ENCODE data around the gene NBEAL2. TPM values are rescaled to one million over a fixed set of nuclear protein-coding genes. Genes with fewer than 3 reads are reported as not detected.

NBEAL2 gene
- total RNA-seq, 1 donor from 2014 or later = 14.8 TPM

DNA sequence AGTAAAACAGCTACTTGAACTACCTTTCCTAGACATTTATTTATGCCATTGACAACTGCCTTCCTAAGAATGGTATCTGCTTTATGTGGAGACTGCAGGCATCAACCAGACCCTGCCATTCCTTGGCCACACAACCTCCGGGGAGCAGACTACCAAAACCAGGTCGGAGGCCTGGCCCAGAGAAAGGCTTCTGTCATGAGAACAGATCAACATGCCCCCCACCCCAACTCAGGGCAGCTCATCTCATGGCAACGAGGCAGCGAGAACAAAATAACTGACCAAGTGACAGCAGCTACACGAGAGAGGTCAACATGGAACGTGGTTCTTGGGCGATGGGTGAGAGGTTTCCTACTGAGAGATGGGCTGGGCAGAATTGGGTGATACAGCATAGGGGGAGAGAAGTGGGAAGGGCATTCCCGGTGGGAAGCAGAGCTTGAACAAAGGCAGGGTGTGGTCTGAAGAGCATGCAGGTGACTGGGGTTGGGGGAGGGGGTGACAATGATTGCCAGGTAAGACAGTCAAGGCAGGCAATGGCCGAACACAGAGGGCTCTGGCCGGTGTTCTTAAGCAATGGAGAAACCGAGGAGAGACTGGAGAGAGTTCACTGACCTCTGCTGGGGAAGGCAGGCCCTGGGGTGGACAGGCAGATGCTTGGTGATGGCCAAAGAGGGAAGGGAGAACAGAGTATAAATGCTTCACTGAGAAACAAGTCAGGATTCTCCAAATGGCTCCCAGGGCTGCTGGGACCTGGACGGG lies 36.8 kb upstream of the NBEAL2 start:
- TF ChIP-seq EZH2 (IDR thresholded peaks at IDR 0.05; ENCODE audit: insufficient read depth, low read length) (no peak), CTCF (IDR thresholded peaks at IDR 0.05; ENCODE audit: insufficient read depth, low read depth, low read length) (no peak)
- Histone ChIP-seq H3K27me3 (ENCODE audit: insufficient read depth, low read length) (no peaks in the 10 kb centered on the region), H3K9ac (ENCODE audit: low read length) (no peak overlapping the region), H4K20me1 (ENCODE audit: insufficient read depth, low read length) (peaks cover 98% of the 10 kb centered on the region), H3K79me2 (ENCODE audit: insufficient read depth, low read length) (peaks cover 95% of the 10 kb centered on the region), H3K9me3 (ENCODE audit: insufficient read depth, low read depth, low read length) (no peaks in the 10 kb centered on the region), H3K4me3 (ENCODE audit: insufficient read depth, low read depth, low read length) (no peak overlapping the region), H3K4me2 (ENCODE audit: low read length) (no peak overlapping the region), H3K27ac (ENCODE audit: low read depth, low read length) (no peak overlapping the region), H3K4me1 (ENCODE audit: insufficient read depth, low read length) (peaks cover 21% of the 10 kb centered on the region), H3K36me3 (ENCODE audit: insufficient read depth, low read length) (no peaks in the 10 kb centered on the region), H2AFZ (ENCODE audit: low read depth, low read length) (no peak overlapping the region)
- DNase-seq (ENCODE audit: low read depth) = no peak
- Mint-ChIP-seq H3K4me3 (ENCODE audit: unreplicated experiment) (peak overlapping the region; percentile 20), H3K27me3 (ENCODE audit: low read depth, unreplicated experiment) (no peaks in the 10 kb centered on the region), H3K36me3 (ENCODE audit: low read depth, unreplicated experiment) (peaks cover 30% of the 10 kb centered on the region), H3K4me1 (ENCODE audit: low read depth, unreplicated experiment) (peaks cover 46% of the 10 kb centered on the region), H3K27ac (ENCODE audit: unreplicated experiment) (peak overlapping the region; percentile 62), H3K9me3 (ENCODE audit: unreplicated experiment) (no peaks in the 10 kb centered on the region)
- no peak for FAIRE-seq

- peaks cover 27% of the 10 kb centered on the region for H3K36me3 Mint-ChIP-seq (ENCODE audit: low read depth, unreplicated experiment)
- no peaks in the 10 kb centered on the region for H3K9me3 ChIP-seq (ENCODE audit: insufficient read depth, low read depth, low read length)
- H4K20me1 ChIP-seq (ENCODE audit: insufficient read depth, low read length) = peaks cover 98% of the 10 kb centered on the region
- no peaks in the 10 kb centered on the region for H3K9me3 Mint-ChIP-seq (ENCODE audit: unreplicated experiment)
- no peak overlapping the region for H3K27ac Mint-ChIP-seq (ENCODE audit: unreplicated experiment)
- no peak overlapping the region for H3K4me3 Mint-ChIP-seq (ENCODE audit: unreplicated experiment)
- peaks cover 29% of the 10 kb centered on the region for H3K4me1 ChIP-seq (ENCODE audit: insufficient read depth, low read length)
- H3K27ac ChIP-seq (ENCODE audit: low read depth, low read length) = no peak overlapping the region
- no peaks in the 10 kb centered on the region for H3K27me3 ChIP-seq (ENCODE audit: insufficient read depth, low read length)
- no peak overlapping the region for H3K4me3 ChIP-seq (ENCODE audit: insufficient read depth, low read depth, low read length)
- FAIRE-seq = no peak
- peaks cover 95% of the 10 kb centered on the region for H3K79me2 ChIP-seq (ENCODE audit: insufficient read depth, low read length)
- TF ChIP-seq EZH2 (IDR thresholded peaks at IDR 0.05; ENCODE audit: insufficient read depth, low read length) (no peak), CTCF (IDR thresholded peaks at IDR 0.05; ENCODE audit: insufficient read depth, low read depth, low read length) (no peak)
- H3K9ac ChIP-seq (ENCODE audit: low read length) = no peak overlapping the region
- DNase-seq (ENCODE audit: low read depth) = peak; percentile 16
- H3K4me2 ChIP-seq (ENCODE audit: low read length) = peak overlapping the region; percentile 0
- H2AFZ ChIP-seq (ENCODE audit: low read depth, low read length) = no peak overlapping the region
- no peaks in the 10 kb centered on the region for H3K36me3 ChIP-seq (ENCODE audit: insufficient read depth, low read length)
- no peaks in the 10 kb centered on the region for H3K27me3 Mint-ChIP-seq (ENCODE audit: low read depth, unreplicated experiment)
- H3K4me1 Mint-ChIP-seq (ENCODE audit: low read depth, unreplicated experiment) = peaks cover 54% of the 10 kb centered on the region
Measured at GRCh38 chr3:46943237-46944187, 36.0 kb upstream of the NBEAL2 start.

Data from astrocyte (in vitro differentiated cells and primary cell).